Trophoblast cell (in vitro differentiated cells and primary cell): ENCODE data around the gene MYO5A.

Source experiments
- DNase-seq, 2 donors: peaks; one replicate each; pipeline ENCODE4 v3.0.0-alpha.2; 2016
- H2AFZ ChIP-seq: 2 replicates; pipeline ENCODE4 v1.6.1; 2013; ENCODE audit warnings: low read length, moderate library complexity, mild to moderate bottlenecking; ENCODE audit not compliant: insufficient read depth, poor library complexity
- H2AK5ac ChIP-seq: 2 replicates; pipeline ENCODE4 v1.6.1; 2013; ENCODE audit warnings: mild to moderate bottlenecking, low read length
- H2BK120ac ChIP-seq: 2 replicates; pipeline ENCODE4 v1.6.1; 2013; ENCODE audit warnings: low read length, mild to moderate bottlenecking, moderate library complexity; ENCODE audit not compliant: insufficient read depth, poor library complexity
- H2BK12ac ChIP-seq: 2 replicates; pipeline ENCODE4 v1.6.1; 2013; ENCODE audit warnings: mild to moderate bottlenecking, low read length, moderate library complexity
- H2BK5ac ChIP-seq: 2 replicates; pipeline ENCODE4 v1.6.1; 2013; ENCODE audit warnings: low read length, low read depth, moderate library complexity, mild to moderate bottlenecking; ENCODE audit not compliant: poor library complexity
- H3K14ac ChIP-seq: 2 replicates; pipeline ENCODE4 v1.6.1; 2013; ENCODE audit warnings: mild to moderate bottlenecking, low read length
- H3K18ac ChIP-seq: 2 replicates; pipeline ENCODE4 v1.6.1; 2013; ENCODE audit warnings: mild to moderate bottlenecking, low read length
- H3K23ac ChIP-seq: 2 replicates; pipeline ENCODE4 v1.6.1; 2013; ENCODE audit warnings: low read length
- H3K27ac ChIP-seq: 2 replicates; pipeline ENCODE4 v1.5.1; 2013; ENCODE audit warnings: low read depth, mild to moderate bottlenecking, inconsistent platforms, low read length, moderate library complexity
- H3K27me3 ChIP-seq: 2 replicates; pipeline ENCODE4 v1.6.1; 2013; ENCODE audit warnings: inconsistent platforms, mild to moderate bottlenecking, low read length, moderate library complexity; ENCODE audit not compliant: insufficient read depth
- H3K36me3 ChIP-seq, 2 experiments: 1 replicate in 1 of 2; 2 replicates in 1 of 2; pipeline ENCODE4 v1.6.1; 2013; ENCODE audit warnings: low read length in 2 of 2, mild to moderate bottlenecking in 2 of 2, moderate library complexity in 1 of 2; ENCODE audit not compliant: insufficient read depth in 2 of 2, control insufficient read depth in 1 of 2
- H3K4ac ChIP-seq: 2 replicates; pipeline ENCODE4 v1.6.1; 2013; ENCODE audit warnings: low read depth, mild to moderate bottlenecking, low read length, moderate library complexity
- H3K4me1 ChIP-seq, 2 experiments: 1 replicate in 1 of 2; 2 replicates in 1 of 2; pipeline ENCODE4 v1.6.1; 2013; ENCODE audit warnings: low read length in 2 of 2, mild to moderate bottlenecking in 2 of 2, moderate library complexity in 1 of 2; ENCODE audit not compliant: insufficient read depth in 2 of 2, control insufficient read depth in 1 of 2
- H3K4me2 ChIP-seq: 2 replicates; pipeline ENCODE4 v1.6.1; 2013; ENCODE audit warnings: inconsistent platforms, mild to moderate bottlenecking, low read length, moderate library complexity
- H3K4me3 ChIP-seq: 2 replicates; pipeline ENCODE4 v1.5.1; 2013; ENCODE audit warnings: mild to moderate bottlenecking, low read depth, low read length, inconsistent platforms
- H3K79me1 ChIP-seq: one replicate; pipeline ENCODE4 v1.6.1; 2013; ENCODE audit warnings: low read length
- H3K79me2 ChIP-seq: 2 replicates; pipeline ENCODE4 v1.6.1; 2013; ENCODE audit warnings: low read length, mild to moderate bottlenecking; ENCODE audit not compliant: control insufficient read depth, insufficient read depth, poor library complexity
- H3K9ac ChIP-seq: 2 replicates; pipeline ENCODE4 v1.6.1; 2013; ENCODE audit warnings: mild to moderate bottlenecking, low read length
- H3K9me3 ChIP-seq: 2 replicates; pipeline ENCODE4 v1.6.1; 2013; ENCODE audit warnings: low read depth, mild to moderate bottlenecking, control low read depth, inconsistent platforms, low read length; ENCODE audit not compliant: insufficient read depth
- H4K12ac ChIP-seq: 2 replicates; pipeline ENCODE4 v1.6.1; 2013; ENCODE audit warnings: low read depth, mild to moderate bottlenecking, low read length, moderate library complexity
- H4K8ac ChIP-seq: 2 replicates; pipeline ENCODE4 v1.6.1; 2013; ENCODE audit warnings: low read depth, mild to moderate bottlenecking, low read length, moderate library complexity
- H4K91ac ChIP-seq: one replicate; pipeline ENCODE4 v1.6.1; 2013; ENCODE audit warnings: low read depth, mild to moderate bottlenecking, low read length, moderate library complexity
- WGBS: extraction: QIAGEN DNeasy Blood & Tissue Kit; methylation state at CpG from one replicate; pipeline ENCODE4 v1.1.7; 2013; ENCODE audit warnings: missing lambda C conversion rate; ENCODE audit not compliant: insufficient read length, insufficient coverage; ENCODE audit errors: extremely low coverage; 5-methylcytosine and 5-hydroxymethylcytosine counted together

The MYO5A gene

DNA sequence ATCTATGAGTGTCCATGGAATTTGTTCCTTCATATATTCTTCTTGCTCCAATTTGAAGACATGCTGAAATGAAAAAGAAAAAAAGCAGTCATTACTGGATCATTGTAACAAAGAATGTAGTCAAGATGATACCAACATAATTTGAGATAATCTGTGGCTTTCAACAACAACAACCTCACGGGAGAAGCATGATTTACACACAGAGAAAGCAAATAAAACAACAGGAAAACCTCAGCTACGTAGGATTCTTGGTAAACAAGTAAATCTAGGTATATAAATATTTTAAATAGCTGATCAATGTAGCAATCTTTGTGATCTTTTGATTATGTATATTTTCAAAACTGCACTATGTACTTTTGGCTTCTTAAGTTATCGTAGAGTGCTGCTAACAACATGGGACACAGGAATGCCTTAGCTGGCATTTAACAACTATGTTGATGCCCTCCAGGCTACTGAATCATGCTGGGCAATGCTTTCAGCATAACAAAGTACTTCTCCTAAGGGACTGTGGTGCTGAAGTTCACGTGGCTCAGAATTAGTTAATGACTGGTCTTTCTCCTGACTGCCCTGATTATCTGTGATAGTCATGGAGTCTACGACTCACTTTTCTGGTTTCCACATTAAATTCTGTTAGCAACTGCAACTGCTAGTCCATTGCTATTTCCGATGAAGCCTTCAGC is 136.5 kb downstream of the MYO5A start:
- Histone ChIP-seq H3K79me1 (no peaks in the 10 kb centered on the region), H3K36me3 (no peaks in the 10 kb centered on the region), H2BK12ac (no peak overlapping the region), H3K27me3 (no peaks in the 10 kb centered on the region), H3K9me3 (no peaks in the 10 kb centered on the region), H3K4ac (no peak overlapping the region), H3K79me2 (no peaks in the 10 kb centered on the region), H3K4me3 (no peak overlapping the region), H2BK120ac (no peak overlapping the region), H3K14ac (no peak overlapping the region), H4K8ac (no peak overlapping the region), H3K4me2 (no peak overlapping the region), H3K27ac (no peak overlapping the region), H3K23ac (no peak overlapping the region), H2AFZ (no peak overlapping the region), H3K9ac (no peak overlapping the region), H4K12ac (no peak overlapping the region), H2BK5ac (no peak overlapping the region), H3K4me1 (no peaks in the 10 kb centered on the region), H4K91ac (no peak overlapping the region), H2AK5ac (no peak overlapping the region), H3K18ac (no peak overlapping the region)
- peak; percentile 84 to 95 for DNase-seq
- no CpG with 5 or more reads among the region's 6 CpGs for WGBS

- no CpG with 5 or more reads among the region's 4 CpGs for WGBS
Observed at GRCh38 chr15:52391069-52391468, 137.6 kb downstream of the MYO5A start.

DNA sequence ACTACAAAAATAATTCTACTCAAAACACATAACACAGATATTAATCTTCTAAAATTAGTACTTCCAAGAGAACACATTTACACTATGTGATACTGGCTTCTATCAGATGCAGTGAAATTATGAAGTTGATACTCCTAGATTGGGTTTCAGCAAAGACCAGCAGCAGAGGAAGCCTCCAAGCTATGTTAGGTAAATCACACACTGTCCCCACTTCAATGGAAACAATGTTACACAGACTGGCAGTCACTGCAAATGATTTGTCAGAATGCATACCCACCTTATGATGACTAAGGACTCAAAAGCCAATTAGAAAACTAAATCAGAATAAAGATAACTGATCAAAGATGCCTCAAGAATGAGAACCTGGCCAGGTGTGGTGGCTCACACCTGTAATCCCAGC is 143.0 kb downstream of the MYO5A start:
- no peak overlapping the region for H3K27ac ChIP-seq
- H3K4ac ChIP-seq, result no peak overlapping the region
- no peak for DNase-seq
- no peak overlapping the region for H2BK120ac ChIP-seq
- H3K23ac ChIP-seq, result no peak overlapping the region
- H3K79me1 ChIP-seq, result no peaks in the 10 kb centered on the region
- H4K12ac ChIP-seq, result no peak overlapping the region
- H2BK12ac ChIP-seq, result no peak overlapping the region
- H3K4me2 ChIP-seq, result no peak overlapping the region
- no peaks in the 10 kb centered on the region for H3K4me1 ChIP-seq
- H3K14ac ChIP-seq, result no peak overlapping the region
- H3K79me2 ChIP-seq, result no peaks in the 10 kb centered on the region
- no peaks in the 10 kb centered on the region for H3K36me3 ChIP-seq
- no peak overlapping the region for H3K4me3 ChIP-seq
- no peak overlapping the region for H4K91ac ChIP-seq
- no peak overlapping the region for H3K18ac ChIP-seq
- H3K9ac ChIP-seq, result no peak overlapping the region
- H2AFZ ChIP-seq, result no peak overlapping the region
- no peaks in the 10 kb centered on the region for H3K27me3 ChIP-seq
- H2AK5ac ChIP-seq, result no peak overlapping the region
- H3K9me3 ChIP-seq, result no peaks in the 10 kb centered on the region
- no peak overlapping the region for H4K8ac ChIP-seq
- H2BK5ac ChIP-seq, result no peak overlapping the region

More at GRCh38 chr15:52391069-52391468, 137.6 kb downstream of the MYO5A start:
- H4K8ac ChIP-seq, result no peak overlapping the region
- H3K9me3 ChIP-seq, result no peaks in the 10 kb centered on the region
- H3K14ac ChIP-seq, result no peak overlapping the region
- no peak overlapping the region for H3K4me2 ChIP-seq
- H4K91ac ChIP-seq, result no peak overlapping the region
- no peaks in the 10 kb centered on the region for H3K79me1 ChIP-seq
- no peak overlapping the region for H3K23ac ChIP-seq
- no peak overlapping the region for H2BK5ac ChIP-seq
- H3K27ac ChIP-seq, result no peak overlapping the region
- H2BK120ac ChIP-seq, result no peak overlapping the region
- no peaks in the 10 kb centered on the region for H3K79me2 ChIP-seq
- H4K12ac ChIP-seq, result no peak overlapping the region
- no peak overlapping the region for H3K4ac ChIP-seq
- no peak overlapping the region for H2BK12ac ChIP-seq
- no peak for DNase-seq
- H2AFZ ChIP-seq, result no peak overlapping the region
- no peaks in the 10 kb centered on the region for H3K4me1 ChIP-seq
- no peaks in the 10 kb centered on the region for H3K27me3 ChIP-seq
- no peak overlapping the region for H3K9ac ChIP-seq
- no peaks in the 10 kb centered on the region for H3K36me3 ChIP-seq
- H3K4me3 ChIP-seq, result no peak overlapping the region
- H2AK5ac ChIP-seq, result no peak overlapping the region
- no peak overlapping the region for H3K18ac ChIP-seq

- Histone ChIP-seq H4K8ac (no peak overlapping the region), H2AK5ac (no peak overlapping the region), H3K36me3 (no peaks in the 10 kb centered on the region), H3K9me3 (no peaks in the 10 kb centered on the region), H2BK120ac (no peak overlapping the region), H3K27ac (no peak overlapping the region), H3K9ac (no peak overlapping the region), H3K79me1 (no peaks in the 10 kb centered on the region), H3K23ac (no peak overlapping the region), H2AFZ (no peak overlapping the region), H3K79me2 (no peaks in the 10 kb centered on the region), H4K91ac (no peak overlapping the region), H2BK5ac (no peak overlapping the region), H3K27me3 (no peaks in the 10 kb centered on the region), H2BK12ac (no peak overlapping the region), H3K4ac (no peak overlapping the region), H3K4me1 (no peaks in the 10 kb centered on the region), H3K4me2 (no peak overlapping the region), H4K12ac (no peak overlapping the region), H3K18ac (no peak overlapping the region), H3K4me3 (no peak overlapping the region), H3K14ac (no peak overlapping the region)
- DNase-seq, result no peak
- WGBS, result no CpG with 5 or more reads among the region's 2 CpGs
Observed at GRCh38 chr15:52383100-52383588, 145.5 kb downstream of the MYO5A start.
